Measurements from ENCODE around the gene TECPR2. TPM values are rescaled to one million over a fixed set of nuclear protein-coding genes. Genes with fewer than 3 reads are reported as not detected.

Gene TECPR2
- polyA plus RNA-seq, 1 experiment, result 12.4 TPM

- POLR2A ChIA-PET, result no interaction called here
Observed at GRCh38 chr14:102493096-102493495, 130.4 kb downstream of the TECPR2 start.

DNA sequence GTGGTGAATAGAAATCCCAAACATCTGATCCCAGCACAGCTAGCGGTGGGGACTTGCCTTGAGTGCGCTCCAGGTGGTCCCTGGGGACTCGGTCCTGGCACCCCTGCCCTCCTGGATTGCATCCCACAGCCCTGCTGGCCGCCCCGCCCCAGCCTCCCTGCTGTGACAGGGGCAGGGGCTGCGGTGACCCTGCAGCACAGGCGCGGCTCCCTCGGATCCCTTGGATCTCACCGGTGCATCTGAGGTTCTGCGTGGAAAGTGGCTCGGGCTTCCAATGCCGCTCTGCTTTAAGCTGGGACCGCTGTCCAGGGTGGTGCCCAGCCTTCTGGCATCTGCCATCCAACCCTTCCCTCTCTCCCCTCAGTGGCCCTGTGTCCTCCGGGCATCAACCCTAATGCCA lies 130.8 kb downstream of the TECPR2 start:
- Histone ChIP-seq H3K9me3 (ENCODE audit: control insufficient read depth, insufficient read depth, low read length) (no peaks in the 10 kb centered on the region), H3K27ac (ENCODE audit: low read depth, low read length) (no peak overlapping the region), H3K4me3 (ENCODE audit: low read depth, low read length) (no peak overlapping the region), H3K27me3 (ENCODE audit: control insufficient read depth, insufficient read depth, low read length) (no peaks in the 10 kb centered on the region)
- ChIA-PET CTCF (no interaction called here), POLR2A (no interaction called here)
- no peak for TF ChIP-seq CTCF (IDR thresholded peaks at IDR 0.05; ENCODE audit: low read depth, low read length)
- no peak for DNase-seq (ENCODE audit: low read depth, low spot score)

More at GRCh38 chr14:102493096-102493495, 130.4 kb downstream of the TECPR2 start:
- TF ChIP-seq CTCF (IDR thresholded peaks at IDR 0.05; ENCODE audit: low read depth, low read length), result no peak
- no peaks in the 10 kb centered on the region for H3K9me3 ChIP-seq (ENCODE audit: control insufficient read depth, insufficient read depth, low read length)
- H3K4me3 ChIP-seq (ENCODE audit: low read depth, low read length), result no peak overlapping the region
- DNase-seq (ENCODE audit: low read depth, low spot score), result no peak
- H3K27ac ChIP-seq (ENCODE audit: low read depth, low read length), result no peak overlapping the region
- no peaks in the 10 kb centered on the region for H3K27me3 ChIP-seq (ENCODE audit: control insufficient read depth, insufficient read depth, low read length)
- CTCF ChIA-PET, result no interaction called here

- H3K4me3 ChIP-seq (ENCODE audit: low read depth, low read length), result no peak overlapping the region
- no peak for TF ChIP-seq CTCF (IDR thresholded peaks at IDR 0.05; ENCODE audit: low read depth, low read length)
- ChIA-PET POLR2A (no interaction called here), CTCF (no interaction called here)
- H3K9me3 ChIP-seq (ENCODE audit: control insufficient read depth, insufficient read depth, low read length), result no peaks in the 10 kb centered on the region; the same call in 1 of the 2 replicates
- no peak overlapping the region for H3K27ac ChIP-seq (ENCODE audit: low read depth, low read length)
- no peak for DNase-seq (ENCODE audit: low read depth, low spot score)
- no peaks in the 10 kb centered on the region for H3K27me3 ChIP-seq (ENCODE audit: control insufficient read depth, insufficient read depth, low read length)
Observed at GRCh38 chr14:102495491-102496330, 133.0 kb downstream of the TECPR2 start.

DNA sequence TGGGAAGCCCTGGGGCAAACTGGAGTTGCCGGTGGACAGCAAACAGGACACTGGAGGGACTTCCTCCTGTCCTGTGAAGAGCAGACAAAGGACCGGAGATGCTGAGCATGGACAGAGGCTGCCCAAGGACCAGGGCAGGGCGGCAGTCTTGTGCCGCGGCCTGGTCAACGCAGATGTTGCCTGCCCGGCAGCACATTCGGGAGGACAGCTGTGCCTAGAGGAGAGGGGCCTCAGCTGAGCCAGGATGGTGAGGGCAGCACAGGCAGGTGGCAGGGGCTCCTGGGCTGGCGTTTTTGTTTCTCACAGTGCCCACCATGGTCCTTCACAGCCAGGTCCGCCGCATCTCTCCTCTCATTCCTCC lies 133.6 kb downstream of the TECPR2 start:
- H3K9me3 ChIP-seq (ENCODE audit: control insufficient read depth, insufficient read depth, low read length), result no peaks in the 10 kb centered on the region; the same call in 1 of the 2 replicates
- no peaks in the 10 kb centered on the region for H3K27me3 ChIP-seq (ENCODE audit: control insufficient read depth, insufficient read depth, low read length)
- no peak for TF ChIP-seq CTCF (IDR thresholded peaks at IDR 0.05; ENCODE audit: low read depth, low read length)
- ChIA-PET POLR2A (no interaction called here), CTCF (no interaction called here)
- no peak overlapping the region for H3K4me3 ChIP-seq (ENCODE audit: low read depth, low read length)
- no peak overlapping the region for H3K27ac ChIP-seq (ENCODE audit: low read depth, low read length)
- no peak for DNase-seq (ENCODE audit: low read depth, low spot score)

GRCh38 chr14:102496958-102497744 lies 134.4 kb downstream of the TECPR2 start:
- no peak for TF ChIP-seq CTCF (IDR thresholded peaks at IDR 0.05; ENCODE audit: low read depth, low read length)
- DNase-seq (ENCODE audit: low read depth, low spot score), result no peak
- Histone ChIP-seq H3K4me3 (ENCODE audit: low read depth, low read length) (no peak overlapping the region), H3K27me3 (ENCODE audit: control insufficient read depth, insufficient read depth, low read length) (no peaks in the 10 kb centered on the region), H3K9me3 (ENCODE audit: control insufficient read depth, insufficient read depth, low read length) (no peaks in the 10 kb centered on the region; the same call in 1 of the 2 replicates), H3K27ac (ENCODE audit: low read depth, low read length) (no peak overlapping the region)
- POLR2A ChIA-PET, result no interaction called here
- CTCF ChIA-PET, result interaction anchor here (1.8 kb wide), 1 partner anchor 59 kb away, joined by 12 read pairs; no protein-coding TSS in a partner anchor
